Lung (tissue), 12 donors: ENCODE data around the gene SLC35F5. TPM values are rescaled to one million over a fixed set of nuclear protein-coding genes. Genes with fewer than 3 reads are reported as not detected.
A peak's percentile ranks its signal among the peaks of the same experiment; 100 is the strongest.

Experiments used
- ATAC-seq: fragments of 200-7000 bp; cut with Tn5 transposase; one replicate; pipeline ENCODE4 v1.9.1; 2020; ENCODE audit warnings: moderate number of reproducible peaks; ENCODE audit not compliant: insufficient read depth, low FRiP score
- DNase-seq, 3 donors: peaks; one replicate each; pipeline ENCODE4 v3.0.0-alpha.2; 2013 to 2017
- H3K27ac ChIP-seq, 2 donors: one replicate each; pipeline ENCODE4 v1.5.1; 2013; ENCODE audit warnings: mild to moderate bottlenecking in 2 of 2, moderate library complexity in 2 of 2, control low read depth in 1 of 2, inconsistent platforms in 1 of 2, low read depth in 1 of 2, low read length in 1 of 2
- H3K27me3 ChIP-seq, 3 donors: one replicate each; pipeline ENCODE4 v1.5.1; 2013; ENCODE audit warnings: low read length in 2 of 3; ENCODE audit not compliant: control insufficient read depth in 3 of 3, insufficient read depth in 3 of 3
- H3K36me3 ChIP-seq, 4 donors: one replicate each; pipeline ENCODE4 v1.5.1; 2013; ENCODE audit warnings: low read length in 4 of 4, mild to moderate bottlenecking in 1 of 4, moderate library complexity in 1 of 4; ENCODE audit not compliant: control insufficient read depth in 4 of 4, insufficient read depth in 4 of 4
- H3K4me1 ChIP-seq, 5 donors: one replicate each; pipeline ENCODE4 v1.5.1; 2013; ENCODE audit warnings: low read length in 5 of 5, mild to moderate bottlenecking in 2 of 5, moderate library complexity in 1 of 5; ENCODE audit not compliant: control insufficient read depth in 5 of 5, insufficient read depth in 5 of 5
- H3K4me3 ChIP-seq: one replicate; pipeline ENCODE4 v1.5.1; 2013; ENCODE audit warnings: mild to moderate bottlenecking, control low read depth, moderate library complexity
- H3K9ac ChIP-seq, 2 donors: one replicate each; pipeline ENCODE4 v1.5.1; 2013; ENCODE audit warnings: low read length in 2 of 2, control low read depth in 1 of 2; ENCODE audit not compliant: insufficient read depth in 1 of 2
- H3K9me3 ChIP-seq, 4 donors: one replicate each; pipeline ENCODE4 v1.5.1; 2013; ENCODE audit warnings: low read length in 3 of 4, mild to moderate bottlenecking in 1 of 4, moderate library complexity in 1 of 4; ENCODE audit not compliant: control insufficient read depth in 4 of 4, insufficient read depth in 3 of 4
- WGBS, 2 donors: extraction: QIAGEN DNeasy Blood & Tissue Kit; methylation state at CpG; one replicate each; pipeline ENCODE4 v1.1.7; 2013; 5-methylcytosine and 5-hydroxymethylcytosine counted together
- polyA plus RNA-seq, 2 donors: library from polyadenylated mRNA; stranded (reverse); fragments of 200-250 nt; gene quantifications; one replicate each; pipeline ENCODE4 v1.2.1, GENCODE V29; 2013
- total RNA-seq, 2 donors: library from RNA; depleted of rRNA in 1 of 2; stranded (reverse); fragments of >200 nt in 1 of 2; gene quantifications; one replicate each; pipeline ENCODE4 v1.2.1, GENCODE V29; 2014 to 2021
- TF ChIP-seq, protein P1 (sequence below): IDR thresholded peaks from 2 replicates; pipeline ENCODE4 v1.5.1; 2012; ENCODE audit warnings: mild to moderate bottlenecking; ENCODE audit errors: control extremely low read depth, extremely low read depth
- donor health status: control.
- donor health status: control.
- donor health status: Bipolar disorder and iron deficiency.
- donor health status: healthy.
- donor health status: DM: yes; HTN: yes; CAD: no.

Gene SLC35F5
- total and polyA plus RNA-seq, 4 donors: 17.8 to 216 (median 37.9) TPM

DNA sequence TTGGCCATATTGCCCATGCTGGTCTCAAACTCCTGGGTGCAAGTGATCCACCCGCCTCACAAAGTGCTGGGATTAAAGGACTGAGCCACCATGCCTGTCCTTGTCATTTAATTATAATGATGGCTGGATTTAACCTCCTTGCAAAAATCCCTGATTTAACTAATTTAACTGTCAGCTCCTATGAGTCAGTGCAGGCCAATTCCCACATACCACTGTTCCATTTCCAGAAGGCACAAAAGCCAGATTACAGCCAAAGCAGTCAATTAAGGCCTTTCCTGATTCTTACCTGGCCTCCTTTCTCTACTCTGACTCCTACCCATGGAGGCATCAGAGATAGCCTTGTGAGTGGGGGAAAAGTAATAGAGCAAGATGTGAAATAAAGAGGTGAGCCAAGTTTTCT, 12.3 kb upstream of the SLC35F5 start:
- no peaks in the 10 kb centered on the region for H3K4me1 ChIP-seq
- H3K9me3 ChIP-seq: no peaks in the 10 kb centered on the region
- H3K36me3 ChIP-seq: no peaks in the 10 kb centered on the region
- H3K27ac ChIP-seq: no peak overlapping the region
- no peaks in the 10 kb centered on the region for H3K27me3 ChIP-seq
- ATAC-seq: no peak
- no peak overlapping the region for H3K4me3 ChIP-seq
- no peak overlapping the region for H3K9ac ChIP-seq
- DNase-seq: no peak
- TF ChIP-seq, protein P1, sequence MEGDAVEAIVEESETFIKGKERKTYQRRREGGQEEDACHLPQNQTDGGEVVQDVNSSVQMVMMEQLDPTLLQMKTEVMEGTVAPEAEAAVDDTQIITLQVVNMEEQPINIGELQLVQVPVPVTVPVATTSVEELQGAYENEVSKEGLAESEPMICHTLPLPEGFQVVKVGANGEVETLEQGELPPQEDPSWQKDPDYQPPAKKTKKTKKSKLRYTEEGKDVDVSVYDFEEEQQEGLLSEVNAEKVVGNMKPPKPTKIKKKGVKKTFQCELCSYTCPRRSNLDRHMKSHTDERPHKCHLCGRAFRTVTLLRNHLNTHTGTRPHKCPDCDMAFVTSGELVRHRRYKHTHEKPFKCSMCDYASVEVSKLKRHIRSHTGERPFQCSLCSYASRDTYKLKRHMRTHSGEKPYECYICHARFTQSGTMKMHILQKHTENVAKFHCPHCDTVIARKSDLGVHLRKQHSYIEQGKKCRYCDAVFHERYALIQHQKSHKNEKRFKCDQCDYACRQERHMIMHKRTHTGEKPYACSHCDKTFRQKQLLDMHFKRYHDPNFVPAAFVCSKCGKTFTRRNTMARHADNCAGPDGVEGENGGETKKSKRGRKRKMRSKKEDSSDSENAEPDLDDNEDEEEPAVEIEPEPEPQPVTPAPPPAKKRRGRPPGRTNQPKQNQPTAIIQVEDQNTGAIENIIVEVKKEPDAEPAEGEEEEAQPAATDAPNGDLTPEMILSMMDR: no peak
- WGBS, 2 donors: 100% methylated on average over 1 of the region's 1 CpG

DNA sequence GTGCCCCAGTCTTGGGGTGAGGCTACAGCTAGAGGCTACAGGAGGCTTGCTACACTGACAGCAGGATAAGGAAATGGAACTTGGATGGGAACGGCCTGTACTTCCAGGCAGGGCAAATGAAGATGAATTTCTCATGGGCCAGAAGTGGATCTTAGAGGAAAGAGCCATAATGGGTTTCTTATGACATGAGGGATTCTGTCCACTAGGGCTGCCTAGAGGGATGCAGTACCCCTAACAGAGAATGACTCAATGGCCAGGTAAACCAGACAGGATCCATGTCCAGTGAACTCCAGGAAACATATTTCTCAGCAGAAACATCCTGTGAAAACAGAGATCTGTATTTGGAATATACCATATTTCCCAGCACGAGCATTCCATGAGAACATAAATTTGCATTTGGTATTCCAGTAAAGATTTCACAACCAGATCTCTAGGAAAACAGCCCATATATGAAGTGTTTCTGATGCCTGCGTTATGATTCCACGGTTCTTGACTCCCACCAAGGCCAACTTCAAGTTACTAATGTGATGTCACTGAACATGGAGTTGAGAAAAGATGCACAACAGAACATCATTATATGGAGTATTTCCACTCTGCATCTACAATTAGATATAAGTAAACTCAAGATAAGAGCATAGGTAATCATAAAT, 11.5 kb upstream of the SLC35F5 start:
- ATAC-seq: no peak
- WGBS, 2 donors: 75 to 84% methylated on average over 4 of the region's 4 CpGs
- TF ChIP-seq, protein P1: no peak

DNA sequence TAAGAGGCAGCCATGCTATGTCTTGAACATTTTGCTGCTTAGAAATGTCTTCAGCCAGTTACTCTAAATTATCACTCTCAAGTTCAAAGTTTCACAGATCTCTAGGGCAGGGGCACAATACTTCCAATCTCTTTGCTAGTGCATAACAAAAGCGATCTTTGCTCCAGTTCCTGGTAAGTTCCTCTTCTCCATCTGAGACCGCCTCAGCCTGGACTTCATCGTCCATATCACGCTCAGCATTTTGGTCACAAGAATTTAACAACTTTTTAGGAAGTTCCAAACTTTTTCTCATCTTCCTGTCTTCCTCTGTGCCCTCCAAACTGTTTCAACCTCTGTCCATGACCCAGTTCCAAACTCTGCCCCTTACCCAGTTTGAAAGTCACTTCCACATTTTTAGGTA, 8.8 kb upstream of the SLC35F5 start:
- 80 to 83% methylated on average over 4 of the region's 4 CpGs for WGBS, 2 donors
- no peak for ATAC-seq

More for the DNA sequence above, 11.5 kb upstream of the SLC35F5 start:
- H3K9ac ChIP-seq: no peak overlapping the region
- no peak overlapping the region for H3K27ac ChIP-seq
- H3K4me3 ChIP-seq: no peak overlapping the region
- no peaks in the 10 kb centered on the region for H3K4me1 ChIP-seq
- no peaks in the 10 kb centered on the region for H3K9me3 ChIP-seq
- H3K27me3 ChIP-seq: no peaks in the 10 kb centered on the region
- peak in 2 of 3 donors; percentile 34 to 60 for DNase-seq
- no peaks in the 10 kb centered on the region for H3K36me3 ChIP-seq

More for the DNA sequence above, 8.8 kb upstream of the SLC35F5 start:
- Histone ChIP-seq H3K27me3 (no peaks in the 10 kb centered on the region), H3K4me1 (no peaks in the 10 kb centered on the region), H3K27ac (no peak overlapping the region), H3K9me3 (no peaks in the 10 kb centered on the region), H3K36me3 (no peaks in the 10 kb centered on the region), H3K4me3 (no peak overlapping the region), H3K9ac (no peak overlapping the region)
- TF ChIP-seq, protein P1: no peak
- no peak for DNase-seq
